ENCODE data around the gene ACAD10.

DNA sequence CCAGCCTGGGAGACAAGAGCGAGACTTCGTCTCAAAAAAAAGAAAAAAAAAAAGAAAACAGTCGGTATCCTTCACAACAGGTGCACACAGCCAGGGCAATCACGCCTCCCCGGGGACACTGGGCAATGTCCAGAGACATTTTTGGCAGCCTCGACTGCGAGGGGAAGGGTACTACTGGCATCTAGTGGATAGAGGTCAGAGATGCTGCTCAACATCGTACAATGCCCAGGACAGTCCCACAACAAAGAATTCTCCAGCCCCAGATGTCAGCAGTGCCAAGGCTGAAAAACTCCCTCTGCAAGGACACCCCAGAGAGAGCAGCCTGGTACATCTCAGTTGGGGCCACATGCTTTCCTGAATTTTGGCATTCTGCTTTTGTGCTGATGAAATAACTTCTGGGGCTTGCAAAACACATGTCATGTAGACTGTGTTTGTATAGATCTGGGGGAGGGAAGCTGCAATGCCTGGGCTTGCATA is 102.4 kb downstream of the ACAD10 start:
- TF ChIP-seq, protein P1, sequence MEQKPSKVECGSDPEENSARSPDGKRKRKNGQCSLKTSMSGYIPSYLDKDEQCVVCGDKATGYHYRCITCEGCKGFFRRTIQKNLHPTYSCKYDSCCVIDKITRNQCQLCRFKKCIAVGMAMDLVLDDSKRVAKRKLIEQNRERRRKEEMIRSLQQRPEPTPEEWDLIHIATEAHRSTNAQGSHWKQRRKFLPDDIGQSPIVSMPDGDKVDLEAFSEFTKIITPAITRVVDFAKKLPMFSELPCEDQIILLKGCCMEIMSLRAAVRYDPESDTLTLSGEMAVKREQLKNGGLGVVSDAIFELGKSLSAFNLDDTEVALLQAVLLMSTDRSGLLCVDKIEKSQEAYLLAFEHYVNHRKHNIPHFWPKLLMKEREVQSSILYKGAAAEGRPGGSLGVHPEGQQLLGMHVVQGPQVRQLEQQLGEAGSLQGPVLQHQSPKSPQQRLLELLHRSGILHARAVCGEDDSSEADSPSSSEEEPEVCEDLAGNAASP (CRISPR knock-in tag; IDR thresholded peaks at IDR 0.05; ENCODE audit: borderline replicate concordance): no peak
- TF ChIP-seq, protein P2, sequence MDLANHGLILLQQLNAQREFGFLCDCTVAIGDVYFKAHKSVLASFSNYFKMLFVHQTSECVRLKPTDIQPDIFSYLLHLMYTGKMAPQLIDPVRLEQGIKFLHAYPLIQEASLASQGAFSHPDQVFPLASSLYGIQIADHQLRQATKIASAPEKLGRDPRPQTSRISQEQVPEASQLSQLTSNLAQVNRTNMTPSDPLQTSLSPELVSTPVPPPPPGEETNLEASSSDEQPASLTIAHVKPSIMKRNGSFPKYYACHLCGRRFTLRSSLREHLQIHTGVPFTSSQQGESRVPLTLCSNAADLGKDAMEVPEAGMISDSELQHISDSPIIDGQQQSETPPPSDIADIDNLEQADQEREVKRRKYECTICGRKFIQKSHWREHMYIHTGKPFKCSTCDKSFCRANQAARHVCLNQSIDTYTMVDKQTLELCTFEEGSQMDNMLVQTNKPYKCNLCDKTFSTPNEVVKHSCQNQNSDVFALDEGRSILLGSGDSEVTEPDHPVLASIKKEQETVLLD (CRISPR knock-in tag; IDR thresholded peaks at IDR 0.05; ENCODE audit: low read depth): no peak
- TF ChIP-seq CERS6 (CRISPR knock-in tag; IDR thresholded peaks at IDR 0.05) (no peak), ARNT (IDR thresholded peaks at IDR 0.05) (no peak), IRF2 (CRISPR knock-in tag; IDR thresholded peaks at IDR 0.05) (no peak), EP300 (IDR thresholded peaks at IDR 0.05; ENCODE audit: low read depth in 2 of 2, low read length in 2 of 2) (no peak), EP300 (CRISPR knock-in tag; IDR thresholded peaks at IDR 0.05; ENCODE audit: borderline replicate concordance) (no peak), HDAC6 (IDR thresholded peaks at IDR 0.05; ENCODE audit: low read depth, low read length) (no peak), NCOR1 (IDR thresholded peaks at IDR 0.05; ENCODE audit: borderline replicate concordance, low read length) (no peak), ZSCAN9 (CRISPR knock-in tag; IDR thresholded peaks at IDR 0.05; ENCODE audit: borderline replicate concordance) (no peak)
- TF ChIP-seq, protein P3, sequence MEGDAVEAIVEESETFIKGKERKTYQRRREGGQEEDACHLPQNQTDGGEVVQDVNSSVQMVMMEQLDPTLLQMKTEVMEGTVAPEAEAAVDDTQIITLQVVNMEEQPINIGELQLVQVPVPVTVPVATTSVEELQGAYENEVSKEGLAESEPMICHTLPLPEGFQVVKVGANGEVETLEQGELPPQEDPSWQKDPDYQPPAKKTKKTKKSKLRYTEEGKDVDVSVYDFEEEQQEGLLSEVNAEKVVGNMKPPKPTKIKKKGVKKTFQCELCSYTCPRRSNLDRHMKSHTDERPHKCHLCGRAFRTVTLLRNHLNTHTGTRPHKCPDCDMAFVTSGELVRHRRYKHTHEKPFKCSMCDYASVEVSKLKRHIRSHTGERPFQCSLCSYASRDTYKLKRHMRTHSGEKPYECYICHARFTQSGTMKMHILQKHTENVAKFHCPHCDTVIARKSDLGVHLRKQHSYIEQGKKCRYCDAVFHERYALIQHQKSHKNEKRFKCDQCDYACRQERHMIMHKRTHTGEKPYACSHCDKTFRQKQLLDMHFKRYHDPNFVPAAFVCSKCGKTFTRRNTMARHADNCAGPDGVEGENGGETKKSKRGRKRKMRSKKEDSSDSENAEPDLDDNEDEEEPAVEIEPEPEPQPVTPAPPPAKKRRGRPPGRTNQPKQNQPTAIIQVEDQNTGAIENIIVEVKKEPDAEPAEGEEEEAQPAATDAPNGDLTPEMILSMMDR (CRISPR knock-in tag; IDR thresholded peaks at IDR 0.05): peak; percentile 82
- TF ChIP-seq, protein P4, sequence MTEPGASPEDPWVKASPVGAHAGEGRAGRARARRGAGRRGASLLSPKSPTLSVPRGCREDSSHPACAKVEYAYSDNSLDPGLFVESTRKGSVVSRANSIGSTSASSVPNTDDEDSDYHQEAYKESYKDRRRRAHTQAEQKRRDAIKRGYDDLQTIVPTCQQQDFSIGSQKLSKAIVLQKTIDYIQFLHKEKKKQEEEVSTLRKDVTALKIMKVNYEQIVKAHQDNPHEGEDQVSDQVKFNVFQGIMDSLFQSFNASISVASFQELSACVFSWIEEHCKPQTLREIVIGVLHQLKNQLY (CRISPR knock-in tag; IDR thresholded peaks at IDR 0.05): no peak
- TF ChIP-seq, protein P5, sequence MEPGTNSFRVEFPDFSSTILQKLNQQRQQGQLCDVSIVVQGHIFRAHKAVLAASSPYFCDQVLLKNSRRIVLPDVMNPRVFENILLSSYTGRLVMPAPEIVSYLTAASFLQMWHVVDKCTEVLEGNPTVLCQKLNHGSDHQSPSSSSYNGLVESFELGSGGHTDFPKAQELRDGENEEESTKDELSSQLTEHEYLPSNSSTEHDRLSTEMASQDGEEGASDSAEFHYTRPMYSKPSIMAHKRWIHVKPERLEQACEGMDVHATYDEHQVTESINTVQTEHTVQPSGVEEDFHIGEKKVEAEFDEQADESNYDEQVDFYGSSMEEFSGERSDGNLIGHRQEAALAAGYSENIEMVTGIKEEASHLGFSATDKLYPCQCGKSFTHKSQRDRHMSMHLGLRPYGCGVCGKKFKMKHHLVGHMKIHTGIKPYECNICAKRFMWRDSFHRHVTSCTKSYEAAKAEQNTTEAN (CRISPR knock-in tag; conservative IDR thresholded peaks at IDR 0.05): no peak

Measured in HepG2 (cell line).